Non-pigmented ciliary epithelial cell (primary cell): ENCODE measurements around the gene CDH18.

Experiments
- DNase-seq: peaks from one replicate; pipeline ENCODE4 v3.0.0-alpha.2; 2010; ENCODE audit warnings: low read depth

The CDH18 gene

GRCh38 chr5:19987612-19988361, at the start of gene CDH18:
CDH18 (minus strand) TSS chr5:19988200; CDS start chr5:19838986, 149,214 bp downstream.
- no peak for DNase-seq

GRCh38 chr5:20034717-20035116, 46.7 kb upstream of the CDH18 start:
- DNase-seq, result no peak

GRCh38 chr5:20033881-20034280, 45.9 kb upstream of the CDH18 start:
- DNase-seq, result no peak

GRCh38 chr5:20032896-20033295, 44.9 kb upstream of the CDH18 start:
- DNase-seq, result no peak

GRCh38 chr5:20030125-20030524, 42.1 kb upstream of the CDH18 start:
- no peak for DNase-seq

GRCh38 chr5:20029266-20029665, 41.3 kb upstream of the CDH18 start:
- DNase-seq, result no peak

- DNase-seq, result no peak
Measured at GRCh38 chr5:20028506-20028905, 40.5 kb upstream of the CDH18 start.

GRCh38 chr5:20023686-20024180, 35.7 kb upstream of the CDH18 start:
- no peak for DNase-seq

- no peak for DNase-seq
Measured at GRCh38 chr5:20020247-20020646, 32.2 kb upstream of the CDH18 start.

GRCh38 chr5:20017021-20017420, 29.0 kb upstream of the CDH18 start:
- no peak for DNase-seq

- DNase-seq, result no peak
Measured at GRCh38 chr5:20000416-20000815, 12.4 kb upstream of the CDH18 start.

- no peak for DNase-seq
Measured at GRCh38 chr5:19988457-19988856, 457 bp upstream of the CDH18 start.

- no peak for DNase-seq
Measured at GRCh38 chr5:19986806-19987205, 1.2 kb downstream of the CDH18 start.

GRCh38 chr5:19986031-19986619, 1.9 kb downstream of the CDH18 start:
- DNase-seq, result no peak

- DNase-seq, result no peak
Measured at GRCh38 chr5:19978476-19978875, 9.5 kb downstream of the CDH18 start.

GRCh38 chr5:19977099-19977498, 10.9 kb downstream of the CDH18 start:
- no peak for DNase-seq

- no peak for DNase-seq
Measured at GRCh38 chr5:19975795-19976194, 12.2 kb downstream of the CDH18 start.

- DNase-seq, result no peak
Measured at GRCh38 chr5:19960451-19960850, 27.5 kb downstream of the CDH18 start.

- DNase-seq, result no peak
Measured at GRCh38 chr5:19959830-19960384, 28.1 kb downstream of the CDH18 start.

GRCh38 chr5:19950897-19951296, 37.1 kb downstream of the CDH18 start:
- no peak for DNase-seq

GRCh38 chr5:19940192-19940591, 47.8 kb downstream of the CDH18 start:
- no peak for DNase-seq

GRCh38 chr5:19930451-19930850, 57.5 kb downstream of the CDH18 start:
- no peak for DNase-seq
